Measurements from ENCODE around the gene ADARB2. TPM values are rescaled to one million over a fixed set of nuclear protein-coding genes. Genes with fewer than 3 reads are reported as not detected.

The ADARB2 gene
- total RNA-seq, 1 donor from 2014 or later = 0.05 TPM

DNA sequence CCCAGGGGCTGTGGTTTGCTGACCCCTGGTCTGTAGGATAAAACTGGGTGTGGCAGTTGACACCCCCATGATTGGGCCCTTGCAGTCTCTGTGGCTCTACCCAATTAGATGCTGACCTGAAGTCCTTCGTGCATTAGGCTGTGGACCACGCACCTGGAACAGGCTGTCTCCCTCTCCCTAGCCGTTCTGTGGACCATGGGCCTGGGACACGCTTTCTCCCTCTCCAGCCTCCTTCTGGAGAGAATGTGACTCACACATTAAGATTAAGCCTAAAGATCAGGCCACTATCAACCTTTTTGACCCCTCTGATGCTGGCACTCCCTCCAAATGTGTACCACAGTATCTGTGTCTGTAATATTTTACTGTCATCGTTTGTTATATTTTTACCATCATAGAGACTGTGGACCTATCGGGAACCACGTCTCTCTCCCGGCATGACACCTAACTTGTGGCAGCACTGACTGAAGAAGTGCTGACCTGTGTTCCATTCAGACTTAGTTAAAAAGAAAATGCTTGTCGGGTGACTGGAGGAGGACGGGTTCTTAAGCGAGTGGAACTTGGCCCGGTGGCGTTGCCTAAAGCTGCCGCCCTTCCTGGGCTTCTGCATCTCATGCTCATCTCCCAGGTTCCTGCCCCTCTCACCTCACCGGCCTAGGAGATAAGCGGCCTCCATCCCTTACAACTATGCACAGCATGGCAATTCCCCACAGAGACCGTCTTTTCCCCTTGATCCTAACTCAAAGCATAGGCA, 588.3 kb downstream of the ADARB2 start:
- intact Hi-C loops (cut with micrococcal nuclease) = no loop called here
- Mint-ChIP-seq H3K4me3 (ENCODE audit: low read depth) (no peak overlapping the region), H3K27me3 (ENCODE audit: low read depth) (peaks cover 8% of the 10 kb centered on the region), H3K9me3 (peaks cover 20% of the 10 kb centered on the region), H3K36me3 (ENCODE audit: low read depth) (no peaks in the 10 kb centered on the region), H3K4me1 (ENCODE audit: low read depth) (peaks cover 5% of the 10 kb centered on the region), H3K27ac (no peak overlapping the region)
- no peak for DNase-seq (ENCODE audit: low spot score)

DNA sequence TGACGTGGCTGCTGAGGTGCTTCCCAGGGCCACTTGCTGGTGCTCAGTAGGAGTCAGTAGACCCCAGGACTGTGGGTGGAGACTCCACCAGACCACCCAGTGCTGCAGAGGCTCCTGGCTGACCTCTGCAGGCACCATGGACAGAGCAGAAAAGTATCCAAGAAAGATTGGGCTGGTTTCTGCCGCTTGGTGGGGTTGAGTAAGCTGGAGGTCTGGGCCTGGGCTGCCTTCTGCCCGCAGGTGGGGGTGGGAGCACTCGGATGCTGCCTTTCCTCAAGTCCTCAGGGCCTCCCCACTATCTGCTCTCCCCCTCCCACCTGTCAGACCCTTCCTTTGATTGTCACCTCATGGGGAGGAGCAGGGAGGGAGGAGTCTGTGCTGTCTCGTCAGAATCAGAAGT, 589.5 kb downstream of the ADARB2 start:
- peaks cover 5% of the 10 kb centered on the region for H3K4me1 Mint-ChIP-seq (ENCODE audit: low read depth)
- no peak overlapping the region for H3K27ac Mint-ChIP-seq
- DNase-seq (ENCODE audit: low spot score) = no peak
- H3K9me3 Mint-ChIP-seq = peaks cover 20% of the 10 kb centered on the region
- H3K36me3 Mint-ChIP-seq (ENCODE audit: low read depth) = no peaks in the 10 kb centered on the region
- H3K4me3 Mint-ChIP-seq (ENCODE audit: low read depth) = no peak overlapping the region
- H3K27me3 Mint-ChIP-seq (ENCODE audit: low read depth) = peaks cover 14% of the 10 kb centered on the region
- intact Hi-C loops (cut with micrococcal nuclease) = no loop called here

DNA sequence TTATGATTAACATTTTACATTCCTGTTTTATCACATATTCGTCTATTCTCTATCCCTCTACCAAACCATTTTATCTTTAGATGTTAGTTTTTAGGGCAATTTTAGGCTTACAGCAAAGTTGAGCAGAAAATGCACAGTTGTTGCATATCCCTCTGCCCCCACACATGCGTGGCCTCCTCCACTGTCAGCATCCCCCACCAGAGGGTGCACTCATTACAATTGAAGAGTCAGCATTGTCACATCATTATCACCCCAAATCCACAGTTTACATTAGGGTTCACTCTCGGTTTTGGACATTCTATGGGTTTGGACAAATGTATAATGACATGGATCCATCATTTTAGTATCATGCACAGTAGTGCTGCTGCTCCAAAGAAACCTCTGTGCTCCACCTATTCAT, 594.7 kb downstream of the ADARB2 start:
- Mint-ChIP-seq H3K27me3 (ENCODE audit: low read depth) (peaks cover 34% of the 10 kb centered on the region), H3K9me3 (peaks cover 33% of the 10 kb centered on the region), H3K4me1 (ENCODE audit: low read depth) (no peaks in the 10 kb centered on the region), H3K27ac (no peak overlapping the region), H3K4me3 (ENCODE audit: low read depth) (no peak overlapping the region), H3K36me3 (ENCODE audit: low read depth) (no peaks in the 10 kb centered on the region)
- intact Hi-C loops (cut with micrococcal nuclease) = no loop called here
- no peak for DNase-seq (ENCODE audit: low spot score)

- H3K27me3 Mint-ChIP-seq (ENCODE audit: low read depth) = peaks cover 31% of the 10 kb centered on the region
- no peak overlapping the region for H3K4me3 Mint-ChIP-seq (ENCODE audit: low read depth)
- H3K4me1 Mint-ChIP-seq (ENCODE audit: low read depth) = no peaks in the 10 kb centered on the region
These were observed 595.6 kb downstream of the ADARB2 start for GRCh38 chr10:1141701-1142100.

GRCh38 chr10:1141261-1141660, 596.1 kb downstream of the ADARB2 start:
- H3K4me3 Mint-ChIP-seq (ENCODE audit: low read depth) = no peak overlapping the region
- H3K4me1 Mint-ChIP-seq (ENCODE audit: low read depth) = no peaks in the 10 kb centered on the region
- H3K36me3 Mint-ChIP-seq (ENCODE audit: low read depth) = no peaks in the 10 kb centered on the region
- peaks cover 25% of the 10 kb centered on the region for H3K9me3 Mint-ChIP-seq
- DNase-seq (ENCODE audit: low spot score) = no peak
- no peak overlapping the region for H3K27ac Mint-ChIP-seq
- peaks cover 31% of the 10 kb centered on the region for H3K27me3 Mint-ChIP-seq (ENCODE audit: low read depth)
- intact Hi-C loops (cut with micrococcal nuclease) = no loop called here

More at GRCh38 chr10:1141701-1142100, 595.6 kb downstream of the ADARB2 start:
- intact Hi-C loops (cut with micrococcal nuclease) = no loop called here
- H3K9me3 Mint-ChIP-seq = peaks cover 27% of the 10 kb centered on the region
- no peak for DNase-seq (ENCODE audit: low spot score)
- no peaks in the 10 kb centered on the region for H3K36me3 Mint-ChIP-seq (ENCODE audit: low read depth)
- no peak overlapping the region for H3K27ac Mint-ChIP-seq

DNA sequence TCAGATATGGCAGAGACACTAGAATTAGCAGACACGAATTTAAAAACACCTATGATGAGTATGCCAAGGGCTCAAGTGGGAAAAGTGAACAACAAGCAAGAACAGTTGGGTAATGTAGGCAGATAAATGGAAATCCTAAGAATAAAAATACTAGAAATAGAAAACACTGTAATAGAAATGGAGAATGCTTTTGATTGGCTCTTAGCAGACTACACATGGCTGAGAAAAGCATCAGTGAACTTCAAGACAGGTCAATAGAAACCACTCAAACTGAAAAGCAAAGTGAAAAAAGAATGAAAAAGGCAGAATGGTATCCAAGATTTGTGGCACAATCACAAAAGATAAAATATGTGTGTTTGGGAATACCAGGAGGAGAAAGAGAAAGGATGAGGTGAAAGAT, 598.8 kb downstream of the ADARB2 start:
- intact Hi-C loops (cut with micrococcal nuclease) = no loop called here
- Mint-ChIP-seq H3K27ac (no peak overlapping the region), H3K4me1 (ENCODE audit: low read depth) (no peaks in the 10 kb centered on the region), H3K9me3 (peaks cover 13% of the 10 kb centered on the region), H3K27me3 (ENCODE audit: low read depth) (peaks cover 22% of the 10 kb centered on the region), H3K4me3 (ENCODE audit: low read depth) (no peak overlapping the region), H3K36me3 (ENCODE audit: low read depth) (no peaks in the 10 kb centered on the region)
- DNase-seq (ENCODE audit: low spot score) = no peak

- peaks cover 19% of the 10 kb centered on the region for H3K27me3 Mint-ChIP-seq (ENCODE audit: low read depth)
- no peak overlapping the region for H3K4me3 Mint-ChIP-seq (ENCODE audit: low read depth)
- DNase-seq (ENCODE audit: low spot score) = no peak
These were observed 599.7 kb downstream of the ADARB2 start for GRCh38 chr10:1137499-1138163.

GRCh38 chr10:1136268-1136667, 601.1 kb downstream of the ADARB2 start:
- H3K4me3 Mint-ChIP-seq (ENCODE audit: low read depth) = no peak overlapping the region
- peaks cover 16% of the 10 kb centered on the region for H3K27me3 Mint-ChIP-seq (ENCODE audit: low read depth)
- no peak for DNase-seq (ENCODE audit: low spot score)
- H3K9me3 Mint-ChIP-seq = peaks cover 13% of the 10 kb centered on the region
- H3K36me3 Mint-ChIP-seq (ENCODE audit: low read depth) = peaks cover 8% of the 10 kb centered on the region
- no peak overlapping the region for H3K27ac Mint-ChIP-seq
- intact Hi-C loops (cut with micrococcal nuclease) = no loop called here
- H3K4me1 Mint-ChIP-seq (ENCODE audit: low read depth) = no peaks in the 10 kb centered on the region

More at GRCh38 chr10:1137499-1138163, 599.7 kb downstream of the ADARB2 start:
- Mint-ChIP-seq H3K9me3 (peaks cover 13% of the 10 kb centered on the region), H3K4me1 (ENCODE audit: low read depth) (no peaks in the 10 kb centered on the region), H3K27ac (no peak overlapping the region), H3K36me3 (ENCODE audit: low read depth) (no peaks in the 10 kb centered on the region)
- intact Hi-C loops (cut with micrococcal nuclease) = no loop called here

GRCh38 chr10:1134156-1134555, 603.2 kb downstream of the ADARB2 start:
- Mint-ChIP-seq H3K36me3 (ENCODE audit: low read depth) (peaks cover 23% of the 10 kb centered on the region), H3K4me3 (ENCODE audit: low read depth) (no peak overlapping the region), H3K4me1 (ENCODE audit: low read depth) (no peaks in the 10 kb centered on the region), H3K27ac (no peak overlapping the region), H3K9me3 (peaks cover 11% of the 10 kb centered on the region), H3K27me3 (ENCODE audit: low read depth) (peaks cover 7% of the 10 kb centered on the region)
- intact Hi-C loops (cut with micrococcal nuclease) = no loop called here
- no peak for DNase-seq (ENCODE audit: low spot score)

GRCh38 chr10:1133495-1134045, 603.8 kb downstream of the ADARB2 start:
- Mint-ChIP-seq H3K9me3 (peaks cover 5% of the 10 kb centered on the region), H3K36me3 (ENCODE audit: low read depth) (peaks cover 29% of the 10 kb centered on the region), H3K27ac (no peak overlapping the region), H3K4me1 (ENCODE audit: low read depth) (no peaks in the 10 kb centered on the region), H3K4me3 (ENCODE audit: low read depth) (no peak overlapping the region), H3K27me3 (ENCODE audit: low read depth) (peaks cover 2% of the 10 kb centered on the region)
- intact Hi-C loops (cut with micrococcal nuclease) = no loop called here
- DNase-seq (ENCODE audit: low spot score) = no peak

GRCh38 chr10:1132584-1132983, 604.7 kb downstream of the ADARB2 start:
- Mint-ChIP-seq H3K27ac (no peak overlapping the region), H3K9me3 (no peaks in the 10 kb centered on the region), H3K36me3 (ENCODE audit: low read depth) (peaks cover 36% of the 10 kb centered on the region), H3K4me3 (ENCODE audit: low read depth) (no peak overlapping the region), H3K4me1 (ENCODE audit: low read depth) (no peaks in the 10 kb centered on the region), H3K27me3 (ENCODE audit: low read depth) (no peaks in the 10 kb centered on the region)
- DNase-seq (ENCODE audit: low spot score) = no peak
- intact Hi-C loops (cut with micrococcal nuclease) = no loop called here

DNA sequence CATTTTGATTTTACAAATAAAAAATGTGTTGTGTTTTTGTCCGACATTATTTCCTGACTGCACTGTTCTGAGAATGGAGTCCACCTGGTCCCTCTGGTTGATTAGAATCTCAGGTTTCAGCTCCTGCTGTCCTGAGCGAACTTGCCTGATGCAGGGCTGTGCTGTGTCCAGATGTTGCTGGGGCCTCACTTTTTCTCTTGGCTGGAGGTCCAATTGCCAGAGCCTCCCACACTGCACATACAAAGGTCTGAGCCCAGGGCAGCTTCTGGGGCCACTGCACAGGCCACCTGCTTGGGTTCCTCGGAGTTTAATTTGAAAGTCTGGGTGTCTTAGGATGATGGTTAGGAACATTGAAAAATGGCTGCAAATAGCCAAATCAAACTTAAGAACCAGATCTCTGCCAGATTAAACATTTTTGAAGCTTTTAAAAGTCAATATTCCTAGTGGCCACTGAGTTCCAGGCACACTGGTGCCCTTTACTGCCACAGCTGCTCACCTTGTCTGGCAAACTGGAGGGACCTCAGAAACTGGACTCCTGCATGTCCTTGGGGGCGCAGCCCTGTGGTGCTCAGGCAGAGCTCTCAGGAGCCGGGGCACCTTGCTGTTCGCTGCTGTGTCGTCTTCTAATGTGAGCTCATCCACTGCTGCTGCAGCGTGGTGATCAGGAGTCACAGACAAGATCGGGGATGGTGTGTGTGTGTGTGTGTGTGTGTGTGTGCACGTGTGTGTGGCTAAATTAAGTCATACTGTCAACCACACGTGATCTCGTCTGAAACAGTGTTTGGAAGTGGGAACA, 606.1 kb downstream of the ADARB2 start:
- Mint-ChIP-seq H3K9me3 (no peaks in the 10 kb centered on the region), H3K27ac (no peak overlapping the region), H3K4me1 (ENCODE audit: low read depth) (no peaks in the 10 kb centered on the region), H3K27me3 (ENCODE audit: low read depth) (no peaks in the 10 kb centered on the region), H3K4me3 (ENCODE audit: low read depth) (no peak overlapping the region), H3K36me3 (ENCODE audit: low read depth) (peaks cover 46% of the 10 kb centered on the region)
- DNase-seq (ENCODE audit: low spot score) = no peak
- intact Hi-C loops (cut with micrococcal nuclease) = no loop called here

All from activated T-helper 2 cell treated with anti-CD3 and anti-CD28 coated beads, Interferon-gamma antibody, Interleukin-2, Interleukin-4, amounts not matched to agents 10 μg/mL and 5 μg/mL and 100 μg/mL, durations not matched to agents 14 hours and 24 hours and 36 hours (primary cell).